ES-I3 (cell line): Measurements from ENCODE around the gene TIAM2.

Experiments used
- H3K36me3 ChIP-seq: 2 replicates; pipeline ENCODE4 v1.6.1; 2013; ENCODE audit warnings: mild to moderate bottlenecking, low read length, control low read depth, moderate library complexity; ENCODE audit not compliant: insufficient read depth
- H3K4me1 ChIP-seq: 2 replicates; pipeline ENCODE4 v1.6.1; 2013; ENCODE audit warnings: mild to moderate bottlenecking, control low read depth, low read length; ENCODE audit not compliant: insufficient read depth
- H3K9ac ChIP-seq: 2 replicates; pipeline ENCODE4 v1.6.1; 2013; ENCODE audit warnings: low read depth, mild to moderate bottlenecking, low read length, moderate library complexity
- H3K9me3 ChIP-seq: 2 replicates; pipeline ENCODE4 v1.6.1; 2013; ENCODE audit warnings: mild to moderate bottlenecking, low read length, moderate library complexity; ENCODE audit not compliant: control insufficient read depth, insufficient read depth

TIAM2 gene

GRCh38 chr6:155069543-155069942, 74.4 kb downstream of the TIAM2 start:
- H3K9ac ChIP-seq, result no peak overlapping the region
- H3K4me1 ChIP-seq, result 0 out of 2 replicates have a peak, but pooled peaks cover 3% of the 10 kb centered on the region
- no peaks in the 10 kb centered on the region for H3K9me3 ChIP-seq
- H3K36me3 ChIP-seq, result no peaks in the 10 kb centered on the region

- no peaks in the 10 kb centered on the region for H3K36me3 ChIP-seq
- no peaks in the 10 kb centered on the region for H3K9me3 ChIP-seq
- H3K9ac ChIP-seq, result no peak overlapping the region
- H3K4me1 ChIP-seq, result peaks cover 9% of the 10 kb centered on the region; the same call in 1 of the 2 replicates
These were observed 81.0 kb downstream of the TIAM2 start for GRCh38 chr6:155075930-155076695.

- H3K36me3 ChIP-seq, result no peaks in the 10 kb centered on the region
- no peaks in the 10 kb centered on the region for H3K9me3 ChIP-seq
- H3K4me1 ChIP-seq, result peaks cover 9% of the 10 kb centered on the region; the same call in 1 of the 2 replicates
- no peak overlapping the region for H3K9ac ChIP-seq
These were observed 82.2 kb downstream of the TIAM2 start for GRCh38 chr6:155077331-155077730.

GRCh38 chr6:155077784-155078183, 82.7 kb downstream of the TIAM2 start:
- Histone ChIP-seq H3K9me3 (no peaks in the 10 kb centered on the region), H3K9ac (no peak overlapping the region), H3K36me3 (no peaks in the 10 kb centered on the region), H3K4me1 (peaks cover 9% of the 10 kb centered on the region; the same call in 1 of the 2 replicates)

- no peaks in the 10 kb centered on the region for H3K9me3 ChIP-seq
- no peak overlapping the region for H3K9ac ChIP-seq
- H3K36me3 ChIP-seq, result no peaks in the 10 kb centered on the region
- peaks cover 9% of the 10 kb centered on the region; the same call in 1 of the 2 replicates for H3K4me1 ChIP-seq
These were observed 83.2 kb downstream of the TIAM2 start for GRCh38 chr6:155078331-155078745.

- H3K9me3 ChIP-seq, result no peaks in the 10 kb centered on the region
- H3K4me1 ChIP-seq, result peaks cover 21% of the 10 kb centered on the region
- no peaks in the 10 kb centered on the region for H3K36me3 ChIP-seq
- no peak overlapping the region for H3K9ac ChIP-seq
These were observed 84.9 kb downstream of the TIAM2 start for GRCh38 chr6:155079985-155080452.

GRCh38 chr6:155080881-155081845, 86.0 kb downstream of the TIAM2 start:
- H3K4me1 ChIP-seq, result peaks cover 26% of the 10 kb centered on the region
- H3K36me3 ChIP-seq, result no peaks in the 10 kb centered on the region
- H3K9ac ChIP-seq, result no peak overlapping the region
- no peaks in the 10 kb centered on the region for H3K9me3 ChIP-seq

- Histone ChIP-seq H3K9me3 (no peaks in the 10 kb centered on the region), H3K4me1 (peaks cover 21% of the 10 kb centered on the region), H3K9ac (no peak overlapping the region), H3K36me3 (no peaks in the 10 kb centered on the region)
These were observed 89.5 kb downstream of the TIAM2 start for GRCh38 chr6:155084431-155085123.

GRCh38 chr6:155085582-155086257, 90.6 kb downstream of the TIAM2 start:
- Histone ChIP-seq H3K9ac (no peak overlapping the region), H3K4me1 (peaks cover 21% of the 10 kb centered on the region), H3K9me3 (no peaks in the 10 kb centered on the region), H3K36me3 (no peaks in the 10 kb centered on the region)

GRCh38 chr6:155088856-155089255, 93.7 kb downstream of the TIAM2 start:
- no peaks in the 10 kb centered on the region for H3K36me3 ChIP-seq
- no peak overlapping the region for H3K9ac ChIP-seq
- no peaks in the 10 kb centered on the region for H3K9me3 ChIP-seq
- peaks cover 21% of the 10 kb centered on the region for H3K4me1 ChIP-seq

GRCh38 chr6:155089746-155090145, 94.6 kb downstream of the TIAM2 start:
- no peaks in the 10 kb centered on the region for H3K9me3 ChIP-seq
- H3K36me3 ChIP-seq, result no peaks in the 10 kb centered on the region
- H3K9ac ChIP-seq, result no peak overlapping the region
- H3K4me1 ChIP-seq, result peaks cover 12% of the 10 kb centered on the region

GRCh38 chr6:155090166-155090565, 95.1 kb downstream of the TIAM2 start:
- H3K9me3 ChIP-seq, result no peaks in the 10 kb centered on the region
- H3K9ac ChIP-seq, result no peak overlapping the region
- H3K36me3 ChIP-seq, result no peaks in the 10 kb centered on the region
- peaks cover 12% of the 10 kb centered on the region for H3K4me1 ChIP-seq

- no peaks in the 10 kb centered on the region for H3K36me3 ChIP-seq
- H3K9ac ChIP-seq, result no peak overlapping the region
- H3K4me1 ChIP-seq, result peaks cover 4% of the 10 kb centered on the region; the same call in 1 of the 2 replicates
These were observed 96.6 kb downstream of the TIAM2 start for GRCh38 chr6:155091756-155092155.

More at GRCh38 chr6:155091756-155092155, 96.6 kb downstream of the TIAM2 start:
- H3K9me3 ChIP-seq, result no peaks in the 10 kb centered on the region; the same call in 1 of the 2 replicates
